ENCODE data around the gene ALB. TPM values are rescaled to one million over a fixed set of nuclear protein-coding genes. Genes with fewer than 3 reads are reported as not detected.

ALB gene
- total RNA-seq, 2 experiments from 2014 or later: not detected

GRCh38 chr4:73409012-73409862 is 5.2 kb downstream of the ALB start:
- no peak for ATAC-seq
- no peak overlapping the region for H3K4me3 Mint-ChIP-seq
- H3K9me3 Mint-ChIP-seq (ENCODE audit: low read depth): no peaks in the 10 kb centered on the region
- intact Hi-C loops (cut with DNase I, micrococcal nuclease): no loop called here
- ChIA-PET CTCF (interaction anchor here (1.0 kb wide), 1 partner anchor 37 kb away, joined by 3 read pairs; no protein-coding TSS in a partner anchor), POLR2A (no interaction called here)
- peaks cover 3% of the 10 kb centered on the region for H3K27me3 Mint-ChIP-seq
- no peak for DNase-seq
- no peak overlapping the region for H3K27ac Mint-ChIP-seq
- H3K36me3 Mint-ChIP-seq (ENCODE audit: low read depth): no peaks in the 10 kb centered on the region
- H3K4me1 Mint-ChIP-seq: no peaks in the 10 kb centered on the region

- Mint-ChIP-seq H3K9me3 (ENCODE audit: low read depth) (no peaks in the 10 kb centered on the region), H3K4me1 (no peaks in the 10 kb centered on the region), H3K27ac (no peak overlapping the region), H3K27me3 (peaks cover 3% of the 10 kb centered on the region), H3K4me3 (no peak overlapping the region), H3K36me3 (ENCODE audit: low read depth) (no peaks in the 10 kb centered on the region)
- ATAC-seq: no peak
- CTCF ChIA-PET: interaction anchor here (1.0 kb wide), 1 partner anchor 36 kb away, joined by 3 read pairs; no protein-coding TSS in a partner anchor
- POLR2A ChIA-PET: no interaction called here
- DNase-seq: no peak
- intact Hi-C loops (cut with DNase I, micrococcal nuclease): no loop called here
These were observed 6.0 kb downstream of the ALB start for GRCh38 chr4:73409978-73410548.

- CTCF ChIA-PET: no interaction called here
- ATAC-seq (no peak), DNase-seq (no peak)
- Mint-ChIP-seq H3K9me3 (ENCODE audit: low read depth) (no peaks in the 10 kb centered on the region), H3K36me3 (ENCODE audit: low read depth) (no peaks in the 10 kb centered on the region), H3K4me3 (no peak overlapping the region), H3K27me3 (peaks cover 3% of the 10 kb centered on the region), H3K4me1 (no peaks in the 10 kb centered on the region), H3K27ac (no peak overlapping the region)
- intact Hi-C loops (cut with DNase I, micrococcal nuclease): no loop called here
- POLR2A ChIA-PET: no interaction called here
These were observed 7.0 kb downstream of the ALB start for GRCh38 chr4:73410916-73411730.

GRCh38 chr4:73411731-73412414 is 7.8 kb downstream of the ALB start:
- Mint-ChIP-seq H3K9me3 (ENCODE audit: low read depth) (no peaks in the 10 kb centered on the region), H3K4me3 (no peak overlapping the region), H3K4me1 (no peaks in the 10 kb centered on the region), H3K27me3 (peaks cover 3% of the 10 kb centered on the region), H3K36me3 (ENCODE audit: low read depth) (no peaks in the 10 kb centered on the region), H3K27ac (no peak overlapping the region)
- DNase-seq: no peak
- ATAC-seq: no peak
- intact Hi-C loops (cut with DNase I, micrococcal nuclease): no loop called here
- ChIA-PET POLR2A (no interaction called here), CTCF (no interaction called here)

DNA sequence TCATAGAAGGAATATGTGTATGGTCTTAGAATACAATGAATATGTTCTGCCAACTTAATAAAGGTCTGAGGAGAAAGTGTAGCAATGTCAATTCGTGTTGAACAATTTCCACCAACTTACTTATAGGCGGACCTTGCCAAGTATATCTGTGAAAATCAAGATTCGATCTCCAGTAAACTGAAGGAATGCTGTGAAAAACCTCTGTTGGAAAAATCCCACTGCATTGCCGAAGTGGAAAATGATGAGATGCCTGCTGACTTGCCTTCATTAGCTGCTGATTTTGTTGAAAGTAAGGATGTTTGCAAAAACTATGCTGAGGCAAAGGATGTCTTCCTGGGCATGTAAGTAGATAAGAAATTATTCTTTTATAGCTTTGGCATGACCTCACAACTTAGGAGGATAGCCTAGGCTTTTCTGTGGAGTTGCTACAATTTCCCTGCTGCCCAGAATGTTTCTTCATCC is 9.2 kb downstream of the ALB start:
- DNase-seq: no peak
- POLR2A ChIA-PET: no interaction called here
- intact Hi-C loops (cut with DNase I, micrococcal nuclease): no loop called here
- H3K27me3 Mint-ChIP-seq: peaks cover 3% of the 10 kb centered on the region
- H3K4me3 Mint-ChIP-seq: no peak overlapping the region
- ATAC-seq: no peak
- H3K4me1 Mint-ChIP-seq: no peaks in the 10 kb centered on the region
- CTCF ChIA-PET: interaction anchor here (0.6 to 0.7 kb wide), 2 partner anchors 11 to 16 kb away, joined by 3 read pairs; no protein-coding TSS in a partner anchor
- no peak overlapping the region for H3K27ac Mint-ChIP-seq
- no peaks in the 10 kb centered on the region for H3K36me3 Mint-ChIP-seq (ENCODE audit: low read depth)
- no peaks in the 10 kb centered on the region for H3K9me3 Mint-ChIP-seq (ENCODE audit: low read depth)

DNA sequence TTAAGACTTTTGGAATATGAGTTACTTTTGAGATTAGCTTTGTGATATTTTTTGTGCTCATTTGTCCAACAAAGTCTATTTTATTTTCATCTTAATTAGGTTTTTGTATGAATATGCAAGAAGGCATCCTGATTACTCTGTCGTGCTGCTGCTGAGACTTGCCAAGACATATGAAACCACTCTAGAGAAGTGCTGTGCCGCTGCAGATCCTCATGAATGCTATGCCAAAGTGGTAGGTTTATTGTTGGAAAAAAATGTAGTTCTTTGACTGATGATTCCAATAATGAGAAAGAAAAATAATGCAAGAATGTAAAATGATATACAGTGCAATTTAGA is 10.8 kb downstream of the ALB start:
- ATAC-seq (no peak), DNase-seq (no peak)
- peaks cover 3% of the 10 kb centered on the region for H3K27me3 Mint-ChIP-seq
- intact Hi-C loops (cut with DNase I, micrococcal nuclease): no loop called here
- no peak overlapping the region for H3K27ac Mint-ChIP-seq
- no peaks in the 10 kb centered on the region for H3K9me3 Mint-ChIP-seq (ENCODE audit: low read depth)
- POLR2A ChIA-PET: no interaction called here
- no peaks in the 10 kb centered on the region for H3K4me1 Mint-ChIP-seq
- no peak overlapping the region for H3K4me3 Mint-ChIP-seq
- peaks cover 1% of the 10 kb centered on the region for H3K36me3 Mint-ChIP-seq (ENCODE audit: low read depth)
- CTCF ChIA-PET: no interaction called here

DNA sequence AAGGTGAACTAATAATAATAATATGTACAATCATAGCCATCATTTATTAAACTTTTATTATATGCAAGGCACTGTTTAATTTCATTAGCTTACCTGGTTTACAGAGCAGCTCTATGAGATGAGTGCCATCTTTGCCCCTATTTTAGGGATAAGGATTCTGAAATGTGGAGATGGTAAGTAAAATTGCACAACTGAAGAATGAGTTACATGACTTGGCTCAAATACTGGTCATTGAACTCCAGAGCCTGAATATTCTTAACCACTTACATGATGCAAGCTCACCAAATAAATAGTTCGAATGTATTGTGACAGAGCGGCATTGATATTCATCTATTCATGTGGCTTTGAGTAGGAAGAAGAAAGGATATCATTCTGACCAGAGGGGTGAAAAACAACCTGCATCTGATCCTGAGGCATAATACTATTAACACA is 11.7 kb downstream of the ALB start:
- intact Hi-C loops (cut with DNase I, micrococcal nuclease): no loop called here
- Mint-ChIP-seq H3K4me1 (no peaks in the 10 kb centered on the region), H3K36me3 (ENCODE audit: low read depth) (peaks cover 1% of the 10 kb centered on the region), H3K9me3 (ENCODE audit: low read depth) (no peaks in the 10 kb centered on the region), H3K27ac (no peak overlapping the region), H3K27me3 (peaks cover 1% of the 10 kb centered on the region), H3K4me3 (no peak overlapping the region)
- ChIA-PET POLR2A (no interaction called here), CTCF (interaction anchor here (0.6 kb wide), 1 partner anchor 172 kb away, joined by 5 read pairs; no protein-coding TSS in a partner anchor)
- ATAC-seq (no peak), DNase-seq (no peak)

GRCh38 chr4:73416423-73417087 is 12.5 kb downstream of the ALB start:
- Mint-ChIP-seq H3K27ac (no peak overlapping the region), H3K4me1 (no peaks in the 10 kb centered on the region), H3K27me3 (no peaks in the 10 kb centered on the region), H3K36me3 (ENCODE audit: low read depth) (peaks cover 1% of the 10 kb centered on the region), H3K4me3 (no peak overlapping the region), H3K9me3 (ENCODE audit: low read depth) (no peaks in the 10 kb centered on the region)
- DNase-seq: no peak
- POLR2A ChIA-PET: interaction anchor here (0.5 kb wide), 1 partner anchor 232 kb away, joined by 4 read pairs; no protein-coding TSS in a partner anchor
- intact Hi-C loops (cut with DNase I, micrococcal nuclease): no loop called here
- no peak for ATAC-seq
- CTCF ChIA-PET: interaction anchor here (1.1 kb wide), 1 partner anchor 30 kb away, joined by 3 read pairs; no protein-coding TSS in a partner anchor

GRCh38 chr4:73417342-73417741 is 13.3 kb downstream of the ALB start:
- Mint-ChIP-seq H3K27me3 (no peaks in the 10 kb centered on the region), H3K9me3 (ENCODE audit: low read depth) (no peaks in the 10 kb centered on the region), H3K36me3 (ENCODE audit: low read depth) (peaks cover 1% of the 10 kb centered on the region), H3K4me3 (no peak overlapping the region), H3K27ac (no peak overlapping the region), H3K4me1 (no peaks in the 10 kb centered on the region)
- no peak for ATAC-seq
- ChIA-PET POLR2A (no interaction called here), CTCF (interaction anchor here (1.1 kb wide), 1 partner anchor 29 kb away, joined by 3 read pairs; no protein-coding TSS in a partner anchor)
- intact Hi-C loops (cut with DNase I, micrococcal nuclease): no loop called here
- no peak for DNase-seq

GRCh38 chr4:73417973-73418372 is 13.9 kb downstream of the ALB start:
- ChIA-PET POLR2A (interaction anchor here (0.6 kb wide), 1 partner anchor 27 kb away, joined by 3 read pairs; no protein-coding TSS in a partner anchor), CTCF (interaction anchor here (1.6 kb wide), 1 partner anchor 28 kb away, joined by 4 read pairs; no protein-coding TSS in a partner anchor)
- Mint-ChIP-seq H3K9me3 (ENCODE audit: low read depth) (no peaks in the 10 kb centered on the region), H3K27me3 (no peaks in the 10 kb centered on the region), H3K27ac (no peak overlapping the region), H3K4me3 (no peak overlapping the region), H3K4me1 (no peaks in the 10 kb centered on the region), H3K36me3 (ENCODE audit: low read depth) (peaks cover 1% of the 10 kb centered on the region)
- DNase-seq (no peak), ATAC-seq (no peak)
- intact Hi-C loops (cut with DNase I, micrococcal nuclease): no loop called here
